GM18507 (cell line): ENCODE measurements around the gene RSRC1.
"Not testable (repeated sequence)": the region's sequence is repeated elsewhere in the genome, so short reads cannot be mapped to it uniquely, and the experiment has no call there.

ENCODE experiments used
- DNase-seq: peaks from one replicate; pipeline ENCODE4 v3.0.0; 2011; ENCODE audit warnings: low read depth; ENCODE audit not compliant: insufficient read length; ENCODE audit errors: extremely low spot score
- FAIRE-seq: peaks from 2 replicates; lab custom pipeline; 2011; peaks lifted over from hg19 to GRCh38; lab: Jason Lieb, UNC

The RSRC1 gene

GRCh38 chr3:158355623-158356588 is 246.0 kb downstream of the RSRC1 start:
- FAIRE-seq: peak; percentile 72
- DNase-seq: no peak

GRCh38 chr3:158359339-158359738 is 249.4 kb downstream of the RSRC1 start:
- FAIRE-seq: no peak
- DNase-seq: no peak

- no peak for FAIRE-seq
- DNase-seq: no peak
These were observed 251.0 kb downstream of the RSRC1 start for GRCh38 chr3:158360756-158361448.

- DNase-seq (no peak), FAIRE-seq (no peak)
These were observed 258.4 kb downstream of the RSRC1 start for GRCh38 chr3:158368271-158368670.

- DNase-seq (no peak), FAIRE-seq (peak; percentile 52)
These were observed 259.4 kb downstream of the RSRC1 start for GRCh38 chr3:158369279-158369678.

- DNase-seq: no peak
- no peak for FAIRE-seq
These were observed 269.6 kb downstream of the RSRC1 start for GRCh38 chr3:158379517-158379916.

GRCh38 chr3:158381262-158381868 is 271.5 kb downstream of the RSRC1 start:
- no peak for DNase-seq
- FAIRE-seq: no peak

- DNase-seq (no peak), FAIRE-seq (no peak)
These were observed 272.6 kb downstream of the RSRC1 start for GRCh38 chr3:158382479-158382878.

- DNase-seq: no peak
- FAIRE-seq: no peak
These were observed 274.1 kb downstream of the RSRC1 start for GRCh38 chr3:158384019-158384418.

GRCh38 chr3:158395421-158395820 is 285.5 kb downstream of the RSRC1 start:
- FAIRE-seq: no peak
- no peak for DNase-seq

GRCh38 chr3:158402590-158402989 is 292.7 kb downstream of the RSRC1 start:
- FAIRE-seq (no peak), DNase-seq (no peak)

- no peak for FAIRE-seq
- no peak for DNase-seq
These were observed 293.1 kb downstream of the RSRC1 start for GRCh38 chr3:158403013-158403412.

- no peak for FAIRE-seq
These were observed 294.3 kb downstream of the RSRC1 start for GRCh38 chr3:158404131-158404718.

GRCh38 chr3:158405507-158405906 is 295.6 kb downstream of the RSRC1 start:
- no peak for FAIRE-seq
- no peak for DNase-seq

More at GRCh38 chr3:158404131-158404718, 294.3 kb downstream of the RSRC1 start:
- no peak for DNase-seq

- DNase-seq (no peak), FAIRE-seq (no peak)
These were observed 298.1 kb downstream of the RSRC1 start for GRCh38 chr3:158407844-158408517.

- not testable (repeated sequence) for FAIRE-seq
These were observed 298.6 kb downstream of the RSRC1 start for GRCh38 chr3:158408518-158408897.

GRCh38 chr3:158418035-158418434 is 308.1 kb downstream of the RSRC1 start:
- FAIRE-seq (no peak), DNase-seq (no peak)

More at GRCh38 chr3:158408518-158408897, 298.6 kb downstream of the RSRC1 start:
- DNase-seq: not testable (repeated sequence)

- DNase-seq (no peak), FAIRE-seq (no peak)
These were observed 310.1 kb downstream of the RSRC1 start for GRCh38 chr3:158419820-158420653.
